IPS-15b (cell line): ENCODE measurements around the gene SLC25A33.
A peak's percentile ranks its signal among the peaks of the same experiment; 100 is the strongest.

Experiments
- H3K27me3 ChIP-seq: one replicate; pipeline ENCODE4 v1.6.1; 2013; ENCODE audit warnings: low read length; ENCODE audit not compliant: control insufficient read depth, insufficient read depth
- H3K36me3 ChIP-seq: one replicate; pipeline ENCODE4 v1.6.1; 2013; ENCODE audit warnings: low read length; ENCODE audit not compliant: control insufficient read depth, insufficient read depth
- H3K4me1 ChIP-seq: one replicate; pipeline ENCODE4 v1.6.1; 2013; ENCODE audit warnings: mild to moderate bottlenecking, low read length; ENCODE audit not compliant: control insufficient read depth, insufficient read depth
- H3K4me3 ChIP-seq: one replicate; pipeline ENCODE4 v1.5.1; 2013; ENCODE audit warnings: low read depth, low read length
- H3K9ac ChIP-seq: one replicate; pipeline ENCODE4 v1.6.1; 2013; ENCODE audit warnings: low read depth, mild to moderate bottlenecking, low read length
- H3K9me3 ChIP-seq: one replicate; pipeline ENCODE4 v1.6.1; 2013; ENCODE audit warnings: mild to moderate bottlenecking, low read length; ENCODE audit not compliant: control insufficient read depth, insufficient read depth

Gene SLC25A33

GRCh38 chr1:9591669-9592509 lies 52.6 kb downstream of the SLC25A33 start:
- Histone ChIP-seq H3K4me1 (peaks cover 14% of the 10 kb centered on the region), H3K9ac (no peak overlapping the region), H3K27me3 (peaks cover 2% of the 10 kb centered on the region), H3K36me3 (peaks cover 3% of the 10 kb centered on the region), H3K4me3 (no peak overlapping the region), H3K9me3 (no peaks in the 10 kb centered on the region)

- H3K27me3 ChIP-seq: peaks cover 2% of the 10 kb centered on the region
- no peaks in the 10 kb centered on the region for H3K9me3 ChIP-seq
- H3K4me1 ChIP-seq: peaks cover 14% of the 10 kb centered on the region
- no peak overlapping the region for H3K4me3 ChIP-seq
- H3K9ac ChIP-seq: no peak overlapping the region
- peaks cover 10% of the 10 kb centered on the region for H3K36me3 ChIP-seq
Measured at GRCh38 chr1:9592510-9593075, 53.3 kb downstream of the SLC25A33 start.

GRCh38 chr1:9593147-9593491 lies 53.9 kb downstream of the SLC25A33 start:
- no peak overlapping the region for H3K9ac ChIP-seq
- H3K36me3 ChIP-seq: peaks cover 14% of the 10 kb centered on the region
- H3K4me1 ChIP-seq: peaks cover 14% of the 10 kb centered on the region

DNA sequence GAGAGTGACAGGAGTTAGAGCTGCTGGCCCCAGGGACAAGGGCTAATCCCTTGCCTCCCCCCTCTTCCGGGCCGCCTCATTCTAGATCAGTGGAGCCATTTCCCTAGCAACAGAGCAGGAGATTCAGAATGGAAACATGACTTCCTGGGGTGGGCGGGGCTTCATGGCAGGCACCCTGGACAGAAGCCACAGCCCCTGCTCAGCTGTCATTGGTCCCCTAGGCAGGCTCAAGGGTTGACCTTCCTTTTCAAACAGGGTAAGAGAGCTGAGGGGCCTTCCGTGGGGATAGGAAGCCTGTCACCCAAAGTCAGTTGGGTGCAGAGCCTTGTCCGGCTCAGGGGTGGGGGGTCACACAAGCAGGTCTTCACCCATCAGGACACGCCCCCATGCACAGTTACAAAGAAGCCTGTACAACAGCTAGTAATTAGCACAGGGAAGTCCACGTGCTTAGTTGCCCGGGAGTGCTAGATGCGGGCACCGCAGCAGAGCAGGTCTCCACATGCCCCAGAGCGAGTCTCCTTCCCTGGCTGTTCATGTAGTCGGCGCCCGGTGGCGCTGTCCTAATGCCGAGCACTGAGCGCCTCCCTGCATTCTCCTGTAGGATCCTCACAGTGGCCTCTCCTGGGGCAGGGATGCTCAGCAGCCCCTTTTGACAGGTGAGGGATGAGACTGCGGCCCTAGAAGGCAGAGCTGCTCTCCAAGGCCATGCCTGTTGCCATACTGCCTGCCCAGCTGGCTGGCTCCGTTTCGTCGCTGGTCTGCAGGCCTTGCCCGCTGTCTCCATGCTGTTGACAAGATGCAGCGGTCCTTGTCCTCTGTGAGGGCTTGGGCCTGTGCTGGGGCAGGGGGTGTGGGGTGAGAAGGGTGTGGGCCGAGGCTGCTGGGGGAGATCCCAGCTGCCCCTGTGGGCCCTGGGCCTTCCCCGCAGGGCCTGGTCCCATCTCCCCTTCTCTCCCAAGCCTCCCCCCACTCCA lies 54.5 kb downstream of the SLC25A33 start:
- Histone ChIP-seq H3K4me1 (peaks cover 14% of the 10 kb centered on the region), H3K9ac (peak overlapping the region; percentile 24)

More at GRCh38 chr1:9593147-9593491, 53.9 kb downstream of the SLC25A33 start:
- peaks cover 2% of the 10 kb centered on the region for H3K27me3 ChIP-seq
- no peaks in the 10 kb centered on the region for H3K9me3 ChIP-seq
- no peak overlapping the region for H3K4me3 ChIP-seq

GRCh38 chr1:9594471-9595155 lies 55.3 kb downstream of the SLC25A33 start:
- H3K4me3 ChIP-seq: no peak overlapping the region
- H3K36me3 ChIP-seq: peaks cover 17% of the 10 kb centered on the region
- H3K4me1 ChIP-seq: peaks cover 14% of the 10 kb centered on the region
- H3K9me3 ChIP-seq: no peaks in the 10 kb centered on the region
- H3K27me3 ChIP-seq: peaks cover under 1% of the 10 kb centered on the region
- H3K9ac ChIP-seq: no peak overlapping the region

More for the DNA sequence above, 54.5 kb downstream of the SLC25A33 start:
- H3K27me3 ChIP-seq: peaks cover 2% of the 10 kb centered on the region
- no peaks in the 10 kb centered on the region for H3K9me3 ChIP-seq
- no peak overlapping the region for H3K4me3 ChIP-seq
- peaks cover 17% of the 10 kb centered on the region for H3K36me3 ChIP-seq

GRCh38 chr1:9595156-9595967 lies 56.1 kb downstream of the SLC25A33 start:
- H3K4me3 ChIP-seq: no peak overlapping the region
- H3K9me3 ChIP-seq: no peaks in the 10 kb centered on the region
- peaks cover 19% of the 10 kb centered on the region for H3K36me3 ChIP-seq
- no peak overlapping the region for H3K9ac ChIP-seq
- H3K27me3 ChIP-seq: no peaks in the 10 kb centered on the region
- peaks cover 10% of the 10 kb centered on the region for H3K4me1 ChIP-seq

DNA sequence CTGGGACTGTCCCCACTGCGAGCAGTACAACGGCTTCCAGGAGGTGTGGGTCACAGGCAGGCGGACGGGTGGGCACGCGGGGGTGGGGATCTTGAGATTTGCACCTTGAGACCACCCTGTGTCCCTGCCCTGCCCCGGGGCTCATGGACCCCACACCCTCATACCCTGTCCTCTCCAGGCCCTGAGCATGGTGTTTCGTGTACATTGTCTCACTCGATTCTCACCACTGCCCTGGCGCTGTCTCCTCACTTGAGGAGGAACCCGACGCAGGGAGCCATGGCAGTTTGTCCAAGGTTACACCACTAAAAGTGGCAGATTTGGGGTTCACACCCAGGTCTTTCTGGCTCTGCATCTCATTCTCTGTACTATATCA lies 56.7 kb downstream of the SLC25A33 start:
- Histone ChIP-seq H3K36me3 (peaks cover 23% of the 10 kb centered on the region), H3K4me1 (peaks cover 10% of the 10 kb centered on the region), H3K9ac (no peak overlapping the region)

DNA sequence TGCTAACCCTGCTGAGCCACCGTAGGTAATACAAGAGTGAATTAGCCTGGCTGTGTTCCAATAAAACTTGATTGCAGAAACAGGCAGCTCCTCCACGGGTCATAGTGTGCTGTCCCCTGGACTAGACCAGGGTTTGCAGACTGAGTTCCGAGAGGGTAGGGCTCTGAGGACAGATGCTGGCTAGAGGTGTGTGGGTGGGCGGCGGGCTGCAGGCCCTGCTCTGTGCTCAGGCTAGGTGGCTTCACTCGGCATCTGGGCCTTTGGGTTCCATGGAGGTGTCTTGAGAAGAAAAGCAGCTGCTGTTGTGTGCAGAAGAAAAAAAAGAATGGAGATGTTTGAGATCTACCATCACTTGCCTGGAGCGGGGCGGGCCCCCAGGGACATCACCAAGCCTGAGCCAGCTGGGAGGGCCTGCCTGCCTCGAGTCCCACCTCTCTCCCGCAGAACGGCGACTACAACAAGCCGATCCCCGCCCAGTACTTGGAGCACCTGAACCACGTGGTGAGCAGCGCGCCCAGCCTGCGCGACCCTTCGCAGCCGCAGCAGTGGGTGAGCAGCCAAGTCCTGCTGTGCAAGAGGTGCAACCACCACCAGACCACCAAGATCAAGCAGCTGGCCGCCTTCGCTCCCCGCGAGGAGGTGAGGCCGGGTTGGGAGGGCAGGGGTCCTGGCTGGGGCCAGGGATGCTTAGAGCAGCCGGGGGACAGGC lies 57.3 kb downstream of the SLC25A33 start:
- H3K4me3 ChIP-seq: no peak overlapping the region
- H3K4me1 ChIP-seq: peaks cover 10% of the 10 kb centered on the region
- no peaks in the 10 kb centered on the region for H3K27me3 ChIP-seq
- peaks cover 30% of the 10 kb centered on the region for H3K36me3 ChIP-seq
- no peak overlapping the region for H3K9ac ChIP-seq
- no peaks in the 10 kb centered on the region for H3K9me3 ChIP-seq

More for the DNA sequence above, 56.7 kb downstream of the SLC25A33 start:
- no peaks in the 10 kb centered on the region for H3K27me3 ChIP-seq
- H3K9me3 ChIP-seq: no peaks in the 10 kb centered on the region
- no peak overlapping the region for H3K4me3 ChIP-seq

DNA sequence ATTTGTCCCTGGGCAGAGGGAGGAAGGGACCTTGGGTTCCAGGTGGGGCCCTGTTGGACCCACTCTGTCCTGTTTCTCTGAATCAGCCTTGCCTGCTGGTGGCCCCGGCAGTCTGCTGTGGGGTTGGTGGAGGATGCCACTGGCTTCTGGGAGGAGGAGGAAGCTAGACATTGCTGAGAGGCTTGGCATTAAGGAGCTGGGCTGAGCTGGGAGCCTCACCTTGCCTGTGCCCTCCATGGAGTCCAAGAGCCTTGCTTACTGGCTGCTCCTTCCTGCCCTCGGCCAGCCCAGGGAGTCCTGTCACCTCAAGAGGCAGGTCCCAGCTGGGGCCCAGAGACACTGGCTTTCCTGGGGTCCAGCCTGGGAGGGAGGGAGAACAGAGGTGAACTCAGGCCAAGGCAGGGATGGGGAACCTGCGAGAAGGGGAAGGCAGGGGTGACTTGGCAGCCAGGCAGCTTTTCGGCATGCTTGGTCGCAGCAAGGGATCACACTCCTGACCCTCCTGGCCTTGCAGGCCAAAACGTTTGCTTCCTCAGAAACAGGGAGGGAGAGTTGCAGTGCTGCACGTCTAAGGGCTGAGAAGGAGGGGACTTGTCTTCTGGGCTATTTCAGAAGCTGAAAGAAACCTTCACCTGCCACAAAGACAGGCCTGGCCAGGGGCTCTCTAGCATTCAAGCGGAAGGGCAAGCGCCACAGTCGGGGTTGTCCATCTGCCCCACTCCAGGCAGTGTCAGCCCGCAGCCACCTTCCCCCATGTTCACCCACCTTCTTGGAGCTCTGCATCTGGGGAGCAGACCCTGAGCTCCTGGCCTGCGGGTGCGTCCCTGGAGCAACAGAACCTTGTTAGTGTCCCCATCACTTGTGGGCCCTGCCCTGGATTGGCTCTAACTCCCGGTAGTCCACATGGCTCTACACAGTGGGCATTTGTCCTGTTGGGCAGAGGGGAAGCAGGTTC lies 58.4 kb downstream of the SLC25A33 start:
- H3K36me3 ChIP-seq: peaks cover 40% of the 10 kb centered on the region
- H3K9me3 ChIP-seq: no peaks in the 10 kb centered on the region
- H3K9ac ChIP-seq: no peak overlapping the region
- H3K27me3 ChIP-seq: no peaks in the 10 kb centered on the region
- H3K4me1 ChIP-seq: peaks cover 9% of the 10 kb centered on the region
- H3K4me3 ChIP-seq: no peak overlapping the region
